GM18907 (cell line): ENCODE results near the gene ACVR1.

Source experiments
- ATAC-seq: cut with Tn5 transposase; IDR thresholded peaks from one replicate; pipeline ENCODE4 v1.9.1; 2021; ENCODE audit warnings: mild to moderate bottlenecking, moderate library complexity; ENCODE audit not compliant: unreplicated experiment

The ACVR1 gene

DNA sequence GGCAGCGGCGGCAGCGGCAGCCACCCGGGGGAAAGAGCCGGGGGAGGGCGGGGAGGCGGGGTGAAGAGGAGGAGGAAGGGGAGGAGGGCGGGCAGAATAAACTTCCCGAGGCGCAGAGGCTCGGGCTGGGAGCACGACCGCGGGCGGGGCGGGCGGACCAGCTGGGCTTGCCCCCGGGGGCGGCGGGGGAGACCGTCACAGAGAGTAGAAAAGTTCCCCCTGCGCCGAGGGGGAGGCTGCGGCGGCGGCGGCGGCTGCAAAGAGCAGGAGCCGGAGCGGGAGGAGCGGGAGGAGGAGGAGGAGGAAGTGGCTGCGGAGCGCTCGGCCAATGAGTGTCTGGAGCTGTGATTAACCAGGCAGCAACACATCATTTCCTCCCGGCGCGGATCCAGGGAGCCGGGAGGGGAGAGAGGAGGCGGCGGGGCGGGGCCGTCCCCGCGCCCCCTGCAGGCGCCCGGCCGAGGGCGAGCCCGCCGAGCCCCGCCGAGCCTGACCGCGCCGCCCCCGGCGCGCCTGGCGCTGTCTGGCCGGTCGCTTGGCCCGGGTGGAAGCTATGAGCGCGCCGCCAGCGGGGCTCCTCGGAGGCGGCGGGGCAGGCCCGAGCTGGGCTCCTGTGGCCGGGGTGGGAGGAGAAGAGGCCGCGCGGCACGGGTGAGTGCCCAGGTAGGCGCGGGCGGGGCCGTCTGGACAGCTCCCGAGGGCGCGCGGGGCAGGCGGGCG is at the start of gene ACVR1:
ACVR1 (minus strand) TSS at position 265 of the 720 bp plus-strand sequence. CDS start 76,837 bp downstream, outside the sequence.
- peak; percentile 90 for ATAC-seq

DNA sequence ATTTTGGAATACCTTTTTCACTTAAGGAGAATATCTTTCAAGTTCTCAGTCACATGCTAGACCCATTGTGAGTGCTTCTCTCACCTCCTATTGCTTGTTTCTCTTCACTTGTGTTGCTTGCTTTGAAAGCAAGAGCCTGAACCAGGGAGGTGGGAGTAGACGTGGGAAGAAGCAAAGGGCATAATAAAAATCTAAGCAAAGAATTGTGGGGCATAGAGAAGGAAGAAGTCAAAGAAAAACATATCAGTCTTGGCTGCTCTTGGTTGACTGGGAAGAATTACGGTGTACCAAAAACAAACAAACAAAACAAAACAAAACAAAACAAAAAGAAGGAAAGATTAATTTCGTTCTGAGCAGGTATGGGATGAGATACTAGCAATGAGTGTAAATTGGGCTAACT is 48.9 kb upstream of the ACVR1 start:
- no peak for ATAC-seq

DNA sequence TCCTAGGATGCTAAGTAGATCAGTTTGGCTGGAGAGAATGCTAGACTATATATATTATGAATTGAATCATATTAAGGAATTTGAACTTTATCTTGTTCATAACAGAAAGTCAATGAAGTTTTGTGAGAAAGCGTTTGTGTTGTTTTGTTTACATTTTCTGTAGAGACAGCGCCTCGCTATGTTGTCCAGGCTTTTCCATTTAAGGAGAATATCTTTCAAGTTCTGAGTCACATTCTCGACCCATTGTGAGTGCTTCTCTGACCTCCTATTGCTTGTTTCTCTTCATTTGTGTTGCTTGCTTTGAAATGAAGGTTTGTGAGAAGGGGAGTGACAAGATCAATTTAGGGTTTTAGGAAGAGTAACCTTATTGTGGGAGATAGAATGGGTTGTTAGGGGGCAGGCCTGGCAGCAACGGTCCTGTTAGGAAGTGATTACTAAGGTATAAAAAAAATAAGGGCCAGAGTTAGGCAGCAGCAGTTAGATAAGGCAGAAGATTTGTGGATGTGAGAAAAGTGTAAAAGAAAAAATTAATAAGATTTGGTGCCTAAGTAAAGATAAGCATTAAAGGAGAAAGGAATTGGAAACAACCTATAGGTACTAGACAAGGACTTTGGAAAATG is 47.6 kb upstream of the ACVR1 start:
- no peak for ATAC-seq

DNA sequence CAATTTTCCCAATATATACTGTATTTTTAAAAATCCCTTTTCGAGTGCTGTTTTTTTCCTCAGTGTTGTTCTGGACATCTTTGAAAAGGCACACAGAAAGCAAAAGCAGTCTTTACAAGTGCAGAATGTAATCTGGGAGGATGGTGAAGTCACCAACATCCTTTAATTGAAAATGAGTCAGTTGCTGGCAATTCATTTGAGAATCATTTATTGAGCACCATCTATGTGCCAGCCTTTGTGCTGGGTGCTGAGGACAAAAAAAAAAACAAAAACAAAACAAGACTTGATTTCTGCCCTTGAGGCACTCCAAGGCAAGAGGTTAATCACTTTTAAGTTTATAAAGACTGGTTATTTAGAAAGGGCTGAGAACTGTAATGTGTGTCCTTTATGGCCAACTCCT is 46.7 kb upstream of the ACVR1 start:
- ATAC-seq = no peak

DNA sequence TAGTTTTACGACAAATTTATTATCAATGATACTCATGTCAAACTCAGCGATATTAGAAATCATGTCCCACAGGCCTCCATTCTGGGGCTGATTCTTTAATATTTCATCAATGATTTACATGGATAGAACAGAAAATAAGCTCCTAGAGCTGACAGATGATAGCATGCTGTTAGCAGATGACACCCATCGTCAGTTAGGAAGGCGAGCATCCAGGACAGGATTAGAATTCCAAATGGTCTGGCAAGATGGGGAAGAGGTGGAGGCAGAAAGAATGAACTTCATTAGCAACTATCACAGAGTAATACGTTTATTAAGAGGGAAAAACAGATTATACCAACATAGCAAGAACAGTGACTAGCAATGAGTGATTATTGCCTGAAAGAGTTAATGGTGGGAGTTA is 46.2 kb upstream of the ACVR1 start:
- no peak for ATAC-seq

DNA sequence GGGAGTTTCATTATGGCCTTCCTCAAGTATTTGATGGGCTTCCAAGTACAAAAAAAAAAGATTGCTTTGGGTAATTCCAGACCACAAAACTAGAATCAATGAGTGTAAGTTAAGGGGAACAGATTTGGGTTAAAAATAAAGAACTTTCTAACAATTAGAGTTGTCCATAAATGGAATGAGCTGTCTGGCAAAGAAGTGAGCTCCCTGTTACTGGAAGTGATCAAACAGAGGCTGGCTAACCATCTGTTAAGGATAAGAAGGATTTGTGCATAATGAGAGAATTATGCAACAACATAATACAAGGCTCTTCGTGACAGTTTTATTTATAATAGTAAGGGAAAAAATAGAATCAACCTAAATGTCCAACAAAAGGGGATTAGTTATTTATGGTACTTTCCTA is 44.6 kb upstream of the ACVR1 start:
- no peak for ATAC-seq

DNA sequence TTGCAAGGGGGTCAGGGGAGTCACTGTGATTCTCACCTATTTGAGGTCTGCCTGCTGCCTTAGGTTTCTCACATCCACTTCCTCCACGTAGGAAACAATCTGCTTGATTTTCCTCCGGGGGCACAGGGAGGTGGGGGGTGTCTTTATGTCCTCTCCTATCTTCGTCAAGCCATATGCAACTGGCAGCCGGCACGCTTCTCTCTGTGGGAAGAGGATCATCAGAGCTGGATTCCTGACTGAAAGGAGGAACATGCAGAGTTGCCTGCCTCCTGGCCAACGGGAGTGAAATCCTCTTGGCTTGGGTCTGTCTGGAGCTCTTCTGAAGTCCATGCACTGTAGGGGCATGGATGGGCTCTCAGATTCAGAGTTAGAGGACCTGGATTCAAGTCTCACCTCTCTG is 43.1 kb upstream of the ACVR1 start:
- no peak for ATAC-seq

DNA sequence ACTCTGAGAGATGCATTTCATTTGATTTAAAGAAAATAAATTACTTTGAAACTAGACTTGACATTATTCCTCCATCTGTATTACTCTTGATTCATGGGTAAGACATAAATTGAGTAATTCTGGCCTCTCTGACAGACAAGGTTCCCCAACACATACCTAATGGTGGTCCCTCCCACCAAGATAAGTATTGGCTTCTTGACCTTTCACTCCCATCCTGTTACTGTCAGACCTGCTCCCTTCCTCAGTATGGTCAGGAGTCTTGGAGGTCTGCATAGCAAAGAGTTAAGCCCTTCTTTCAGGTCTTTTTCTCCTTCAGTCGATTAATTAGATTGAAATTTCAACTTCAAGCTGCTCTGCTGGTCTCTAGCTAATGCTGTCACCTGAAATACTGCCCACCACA is 42.2 kb upstream of the ACVR1 start:
- no peak for ATAC-seq

DNA sequence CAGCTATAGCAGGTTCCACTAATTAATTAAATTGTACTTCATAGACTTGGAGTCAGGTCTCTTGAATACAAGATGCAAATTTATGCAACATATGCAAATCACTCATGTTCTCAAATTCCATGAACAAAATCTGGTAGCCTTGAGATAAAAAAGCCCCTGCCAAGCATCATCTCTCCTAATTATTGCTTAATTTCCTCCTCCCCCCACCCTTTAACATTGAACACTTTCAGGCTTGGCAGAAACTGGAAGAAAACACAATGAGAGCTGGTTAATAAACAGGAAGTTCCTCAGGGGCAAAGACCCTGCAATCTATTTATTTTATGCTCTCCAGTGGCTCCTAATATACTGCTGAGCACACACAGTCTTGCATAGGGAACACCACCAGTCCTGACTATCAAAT is 35.6 kb upstream of the ACVR1 start:
- no peak for ATAC-seq

DNA sequence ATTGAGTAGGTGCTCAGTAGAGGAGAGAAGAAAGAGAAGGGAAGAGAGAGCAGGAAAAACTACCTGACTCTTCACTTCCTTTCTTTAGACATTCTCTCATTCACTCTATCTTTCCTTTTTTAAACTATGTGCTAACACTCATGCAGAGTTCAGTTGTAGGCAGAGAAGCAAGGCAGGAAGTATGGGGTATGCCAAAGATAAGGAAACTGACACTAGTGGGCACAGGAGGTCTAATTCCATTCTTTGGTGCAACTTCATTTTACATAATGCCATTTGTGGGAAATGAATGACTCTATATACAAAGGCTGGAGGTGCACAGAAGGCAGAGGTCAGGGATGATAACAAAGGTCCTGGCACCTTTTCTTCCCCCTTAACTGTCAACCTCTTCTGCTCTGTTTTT is 35.1 kb upstream of the ACVR1 start:
- no peak for ATAC-seq

DNA sequence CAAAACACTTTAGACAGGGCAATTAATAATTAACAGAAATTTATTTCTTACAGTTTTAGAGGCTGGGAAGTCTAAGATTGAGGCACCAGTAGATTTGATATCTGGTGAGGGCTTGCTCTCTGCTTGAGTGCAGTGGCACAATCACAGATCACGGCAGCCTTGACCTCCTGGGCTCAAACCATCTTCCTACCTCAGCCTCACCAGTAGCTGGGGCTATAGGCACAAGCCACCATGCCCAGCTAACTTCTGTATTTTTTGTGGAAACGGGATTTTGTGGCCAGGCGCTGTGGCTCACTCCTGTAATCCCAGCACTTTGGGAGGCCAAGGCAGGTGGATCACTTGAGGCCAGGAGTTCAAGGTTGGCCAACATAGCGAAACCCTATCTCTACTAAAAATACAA is 29.0 kb upstream of the ACVR1 start:
- ATAC-seq = no peak

DNA sequence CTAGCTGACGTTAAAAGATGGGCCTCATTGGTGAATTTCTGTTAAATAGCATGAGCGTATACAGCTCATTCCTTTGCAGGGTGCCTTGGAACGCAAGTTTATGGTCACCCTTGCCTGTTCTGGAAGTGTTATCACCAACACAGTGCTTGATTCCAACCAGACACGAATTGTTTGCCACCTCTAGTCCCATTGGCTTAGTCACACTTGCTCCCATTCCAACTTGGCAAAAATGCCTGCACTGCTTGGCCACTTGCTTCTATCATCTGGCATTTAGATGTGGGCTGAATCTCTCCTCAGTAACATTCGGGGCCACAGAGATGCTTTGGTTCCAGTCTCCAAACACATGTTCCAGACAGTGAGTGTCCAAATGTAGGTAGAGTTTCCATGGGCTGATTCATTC is 27.5 kb upstream of the ACVR1 start:
- no peak for ATAC-seq

DNA sequence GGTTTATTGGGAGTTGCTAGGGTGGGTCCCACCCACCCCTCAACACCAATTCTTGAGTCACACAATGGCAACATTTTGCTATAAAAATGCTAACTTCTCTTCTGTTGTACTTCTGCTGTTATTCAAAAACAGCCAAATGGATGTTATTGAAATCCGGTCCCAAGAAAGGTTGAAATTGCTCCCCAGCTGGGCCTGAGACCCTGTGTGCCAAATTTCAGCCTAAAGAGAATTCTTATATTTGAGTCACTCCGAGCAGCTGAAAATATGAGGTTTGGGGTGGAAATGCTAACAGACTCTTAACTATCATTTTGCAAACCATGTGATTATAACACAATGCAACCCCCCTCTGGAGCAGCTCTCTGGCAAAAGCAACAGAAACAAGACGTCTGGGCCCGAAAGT is 27.0 kb upstream of the ACVR1 start:
- ATAC-seq = no peak

DNA sequence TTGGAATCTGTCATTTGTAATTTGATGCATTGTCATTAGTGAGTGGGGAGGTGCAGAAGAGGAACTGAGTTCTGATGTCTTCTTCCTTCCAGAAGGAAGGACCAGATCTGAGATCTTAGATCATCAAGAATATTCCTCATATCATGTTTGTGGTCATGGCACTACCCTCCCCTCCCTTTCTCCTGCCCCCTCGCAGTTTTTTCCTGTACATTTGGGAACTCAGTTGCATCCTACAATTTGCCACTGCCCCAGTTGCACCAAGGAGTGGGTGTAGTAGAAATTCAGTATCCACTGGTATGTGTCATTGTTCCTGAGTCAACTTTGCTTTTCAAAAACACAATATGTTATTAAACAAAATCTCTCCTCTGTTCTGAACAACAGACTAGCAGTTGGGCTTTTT is 26.6 kb upstream of the ACVR1 start:
- no peak for ATAC-seq

DNA sequence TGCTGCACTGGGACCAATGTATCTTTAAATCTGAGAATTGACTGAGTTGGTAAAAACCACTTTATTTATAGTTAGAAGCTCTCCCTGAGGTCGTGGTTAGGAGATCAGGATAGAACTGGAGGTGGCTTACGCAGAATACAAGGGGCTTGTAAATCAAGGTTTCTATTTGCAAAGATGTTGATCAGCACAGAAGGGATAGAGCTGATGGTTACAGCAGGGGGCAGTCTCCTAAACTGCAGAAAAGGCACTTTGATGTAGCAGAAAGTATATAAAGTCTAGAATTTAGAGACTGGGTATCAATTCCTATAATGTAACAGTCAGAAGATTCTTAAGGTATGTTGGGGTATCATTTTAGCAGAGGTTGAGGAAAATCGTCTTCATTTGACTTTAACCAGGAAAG is 25.2 kb upstream of the ACVR1 start:
- no peak for ATAC-seq

DNA sequence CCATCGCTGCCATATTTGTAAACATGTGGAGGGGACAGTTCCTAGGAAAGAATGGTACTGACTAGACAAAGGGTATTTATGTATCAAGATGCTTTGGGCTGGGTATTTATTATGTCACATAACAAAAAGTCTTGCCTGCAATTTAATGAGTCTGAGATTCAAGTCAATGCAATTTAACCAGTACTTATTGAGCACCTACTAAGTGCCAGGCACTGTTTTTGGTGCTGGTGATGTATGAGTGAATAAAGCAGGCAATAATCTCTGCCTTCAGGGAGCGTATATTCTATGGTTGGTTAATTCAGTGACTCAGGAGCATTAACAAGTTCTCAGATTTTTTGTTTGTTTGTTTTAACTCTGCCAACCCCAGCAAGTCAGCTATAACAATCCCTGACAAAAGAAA is 24.6 kb upstream of the ACVR1 start:
- no peak for ATAC-seq

DNA sequence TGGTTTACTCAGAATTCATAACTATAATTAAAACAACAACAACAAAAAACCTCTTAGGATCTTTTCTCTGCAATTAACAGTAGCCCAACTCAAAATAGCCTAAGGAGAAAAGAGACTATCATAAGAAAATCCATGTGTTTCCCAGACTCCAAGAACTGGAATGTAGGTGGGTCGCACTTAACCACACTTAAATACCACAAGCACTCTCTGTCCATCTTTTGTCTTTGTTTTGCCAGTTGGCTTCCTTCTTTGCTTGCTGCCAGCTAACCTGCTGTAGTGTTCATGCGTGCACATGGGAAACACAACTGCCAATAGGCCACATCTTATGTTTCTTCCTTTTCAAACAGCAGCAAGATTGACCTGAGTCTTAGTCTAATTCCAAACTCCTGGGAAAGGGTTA is 24.1 kb upstream of the ACVR1 start:
- no peak for ATAC-seq

DNA sequence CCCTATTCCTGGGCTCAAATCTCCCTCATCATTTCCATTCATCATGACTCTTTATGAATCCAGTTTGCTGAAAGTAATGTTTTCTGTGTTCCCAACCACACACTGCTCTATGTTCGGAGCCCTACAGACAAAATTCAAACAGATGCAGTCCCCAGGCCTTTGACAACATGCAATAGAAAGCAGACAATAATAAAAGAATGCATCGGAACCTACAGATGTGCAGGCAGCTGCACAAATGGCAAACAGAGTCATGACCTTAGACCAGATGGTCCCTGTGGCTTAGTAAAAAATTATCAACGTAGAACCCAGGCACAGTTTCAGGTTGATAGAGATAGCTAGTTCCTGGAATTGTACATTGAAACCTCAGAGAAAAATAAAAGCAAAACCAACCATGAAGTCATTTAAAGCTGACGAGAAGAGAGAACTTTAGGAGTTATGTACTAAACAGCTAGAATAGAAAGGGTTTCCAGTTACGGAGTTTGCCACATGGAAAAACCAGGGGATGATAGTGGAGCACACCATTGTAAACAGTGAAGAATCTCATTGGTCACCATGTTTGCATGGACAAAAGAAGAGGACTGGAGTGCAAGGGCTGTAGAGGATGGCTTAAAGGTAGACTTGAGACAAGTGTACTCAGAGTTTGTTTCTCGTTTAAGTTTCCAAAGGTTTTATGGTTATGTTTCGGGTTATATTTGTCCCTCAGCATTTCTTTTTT is 23.2 kb upstream of the ACVR1 start:
- ATAC-seq = peak; percentile 91

DNA sequence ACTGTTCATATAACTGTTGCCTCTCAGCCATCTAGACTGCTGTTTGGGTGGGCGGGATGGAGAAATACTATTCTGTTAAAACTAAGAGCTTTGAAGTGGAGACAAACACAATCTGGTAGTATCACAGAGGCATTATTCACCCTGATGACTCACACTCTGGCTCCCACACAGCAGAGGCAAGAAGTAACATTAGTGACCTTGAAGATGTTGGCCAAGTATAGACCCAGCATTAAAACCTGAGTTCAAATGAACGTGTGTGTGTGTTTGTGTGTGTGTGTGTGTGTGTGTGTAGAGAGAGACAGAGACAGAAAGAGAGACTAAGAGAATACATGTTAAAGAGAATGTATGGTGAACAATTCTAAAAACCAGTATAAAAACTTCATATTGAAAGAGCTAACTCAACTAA is 22.5 kb upstream of the ACVR1 start:
- ATAC-seq = peak; percentile 25

DNA sequence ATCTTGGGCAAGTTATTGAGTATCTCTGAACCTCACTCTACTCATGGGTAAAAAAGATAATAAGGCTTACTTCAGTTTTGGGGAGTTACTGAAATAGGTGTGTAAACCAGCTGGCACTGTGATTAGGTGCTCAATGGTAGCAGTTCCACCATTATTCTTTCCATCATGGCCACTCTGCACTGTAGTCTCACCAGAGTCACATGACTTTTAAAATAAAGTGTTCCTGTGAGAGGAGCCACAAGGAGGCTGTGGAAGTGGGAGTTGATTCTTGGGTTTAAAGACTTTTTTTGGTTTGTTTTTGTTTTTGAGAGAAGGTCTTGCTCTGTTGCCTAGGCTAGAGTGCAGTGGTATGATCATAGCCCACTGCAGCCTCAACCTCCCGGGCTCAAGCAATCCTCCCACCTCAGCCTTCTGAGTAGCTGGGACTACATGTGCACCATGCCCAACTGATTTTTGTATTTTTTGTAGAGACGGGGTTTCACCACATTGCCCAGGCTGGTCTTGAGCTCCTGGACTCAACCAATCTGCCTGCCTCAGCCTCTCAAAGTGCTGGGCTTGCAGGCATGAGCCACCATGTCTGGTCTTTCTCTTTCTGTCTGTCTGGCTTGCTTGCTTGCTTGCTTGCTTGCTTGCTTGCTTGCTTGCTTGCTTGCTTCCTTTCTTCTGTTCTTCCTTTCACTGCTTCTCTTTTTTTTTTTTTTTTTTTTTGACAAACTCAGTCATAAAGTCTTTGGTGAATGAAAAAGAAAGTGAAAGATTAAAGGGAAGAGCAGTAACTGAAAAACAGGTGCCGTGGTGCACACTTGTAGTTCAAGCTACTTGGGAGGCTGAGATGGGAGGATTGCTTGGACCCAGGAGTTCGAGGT is 21.2 kb upstream of the ACVR1 start:
- ATAC-seq = peak; percentile 51

DNA sequence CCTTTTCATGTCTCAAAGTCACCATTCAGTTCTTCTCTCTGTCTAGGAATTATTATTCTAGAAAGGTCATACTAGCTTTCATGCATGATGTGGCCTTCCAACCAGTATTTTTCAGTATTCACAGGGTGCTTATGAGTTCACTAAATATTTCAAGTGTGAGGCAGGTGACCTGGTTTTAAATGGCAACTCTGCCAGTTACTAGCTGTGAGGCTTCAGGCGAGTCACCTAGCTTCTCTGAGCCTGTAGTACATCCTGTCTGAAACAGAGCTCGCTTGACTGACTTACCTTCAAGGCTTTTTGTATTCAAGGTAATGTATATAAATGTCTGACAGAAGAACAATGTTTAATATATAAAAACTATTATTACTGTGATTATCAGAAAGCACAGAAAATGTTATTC is 19.4 kb upstream of the ACVR1 start:
- no peak for ATAC-seq
